GM23338 (cell line): ENCODE measurements around the gene PERCC1. TPM values are rescaled to one million over a fixed set of nuclear protein-coding genes. Genes with fewer than 3 reads are reported as not detected.

Experiments used
- ATAC-seq: fragments of 200-7000 bp; cut with Tn5 transposase; 3 replicates; pipeline ENCODE4 v1.9.1; 2020
- DNase-seq: peaks from one replicate; pipeline ENCODE4 v3.0.0-alpha.2; 2015; ENCODE audit warnings: low spot score
- H2AFZ ChIP-seq: fragments of 200-600 bp; sonication (generic); 2 replicates; pipeline ENCODE4 v1.8.0; 2016; ENCODE audit warnings: antibody characterized with exemption, mild to moderate bottlenecking, moderate library complexity
- H3F3A ChIP-seq: fragments of 200-600 bp; sonication (generic); replicated peaks from 2 replicates; pipeline ENCODE4 v1.8.0; 2017; ENCODE audit warnings: antibody characterized with exemption, mixed run types, low read depth
- H3K27ac ChIP-seq: fragments of 200-600 bp; sonication (generic); 2 replicates; pipeline ENCODE4 v1.6.1; 2016; ENCODE audit warnings: low read depth
- H3K27me3 ChIP-seq: fragments of 200-600 bp; sonication (generic); 2 replicates; pipeline ENCODE4 v1.8.0; 2016; ENCODE audit warnings: mild to moderate bottlenecking, mixed run types, moderate library complexity; ENCODE audit not compliant: insufficient read depth
- H3K36me3 ChIP-seq: fragments of 200-600 bp; sonication (generic); 2 replicates; pipeline ENCODE4 v1.8.0; 2016; ENCODE audit warnings: mild to moderate bottlenecking; ENCODE audit not compliant: insufficient read depth
- H3K4me1 ChIP-seq: fragments of 200-600 bp; sonication (generic); 2 replicates; pipeline ENCODE4 v1.8.0; 2016; ENCODE audit warnings: mild to moderate bottlenecking, moderate library complexity; ENCODE audit not compliant: insufficient read depth
- H3K4me2 ChIP-seq: fragments of 200-600 bp; sonication (generic); 2 replicates; pipeline ENCODE4 v1.7.1; 2017; ENCODE audit warnings: mixed run types
- H3K4me3 ChIP-seq: fragments of 200-600 bp; sonication (generic); 2 replicates; pipeline ENCODE4 v1.6.1; 2016; ENCODE audit warnings: mixed run types
- H3K79me2 ChIP-seq: fragments of 200-600 bp; sonication (generic); replicated peaks from 2 replicates; pipeline ENCODE4 v1.8.0; 2017; ENCODE audit warnings: mild to moderate bottlenecking; ENCODE audit not compliant: insufficient read depth
- H3K9me2 ChIP-seq: fragments of 200-600 bp; sonication (generic); 2 replicates; pipeline ENCODE4 v1.8.0; 2017; ENCODE audit not compliant: insufficient read depth
- H4K20me1 ChIP-seq: fragments of 200-600 bp; sonication (generic); replicated peaks from 2 replicates; pipeline ENCODE4 v1.8.0; 2017; ENCODE audit warnings: mild to moderate bottlenecking; ENCODE audit not compliant: insufficient read depth
- H3K27ac Mint-ChIP-seq: 2 replicates; pipeline ENCODE4 v1.8.0; 2020; ENCODE audit warnings: inconsistent platforms, mild to moderate bottlenecking, moderate library complexity, mixed read lengths
- H3K27me3 Mint-ChIP-seq: 3 replicates; pipeline ENCODE4 v1.8.0; 2022; ENCODE audit warnings: low read depth, mild to moderate bottlenecking, moderate library complexity, mixed read lengths, inconsistent platforms; ENCODE audit not compliant: insufficient read depth, poor library complexity
- H3K36me3 Mint-ChIP-seq: 3 replicates; pipeline ENCODE4 v1.8.0; 2021; ENCODE audit warnings: low read depth, mild to moderate bottlenecking, inconsistent platforms, moderate library complexity, mixed read lengths
- H3K4me1 Mint-ChIP-seq: 3 replicates; pipeline ENCODE4 v1.8.0; 2020; ENCODE audit warnings: mild to moderate bottlenecking, inconsistent platforms, mixed read lengths
- H3K4me3 Mint-ChIP-seq: 3 replicates; pipeline ENCODE4 v1.8.0; 2021; ENCODE audit warnings: moderate library complexity, mild to moderate bottlenecking, inconsistent platforms, mixed read lengths
- H3K9me3 Mint-ChIP-seq: 3 replicates; pipeline ENCODE4 v1.8.0; 2020; ENCODE audit warnings: moderate library complexity, mild to moderate bottlenecking, inconsistent platforms, mixed read lengths
- CTCF ChIP-seq, 2 experiments: fragments of 200-600 bp in 1 of 2; sonication (generic) in 1 of 2; conservative IDR thresholded peaks; 2 replicates each; pipeline versions ENCODE4 v1.5.1 to v1.6.1; 2016 to 2017; ENCODE audit warnings: antibody characterized with exemption in 2 of 2, low read depth in 2 of 2, mild to moderate bottlenecking in 2 of 2, moderate library complexity in 1 of 2
- EZH2 ChIP-seq: fragments of 200-600 bp; sonication (generic); IDR thresholded peaks from one replicate; pipeline ENCODE4 v1.8.0; 2017; ENCODE audit warnings: antibody characterized with exemption, mild to moderate bottlenecking, low read depth; ENCODE audit not compliant: unreplicated experiment
- EZH2phosphoT487 ChIP-seq: fragments of 200-600 bp; sonication (generic); IDR thresholded peaks from one replicate; pipeline ENCODE4 v1.8.1; 2018; ENCODE audit warnings: antibody characterized with exemption; ENCODE audit not compliant: unreplicated experiment
- NANOG ChIP-seq: IDR thresholded peaks from 2 replicates; pipeline ENCODE4 v1.6.1; 2016; ENCODE audit warnings: antibody characterized with exemption, borderline replicate concordance
- POLR2AphosphoS5 ChIP-seq: IDR thresholded peaks from 2 replicates; pipeline ENCODE4 v1.6.1; 2016; ENCODE audit warnings: antibody characterized with exemption, low read depth
- REST ChIP-seq: IDR thresholded peaks from one replicate; pipeline ENCODE4 v1.6.1; 2018; ENCODE audit warnings: antibody characterized with exemption; ENCODE audit not compliant: unreplicated experiment
- ZNF114 ChIP-seq: fragments of 250-450 bp; sonication (Bioruptor Pico); IDR thresholded peaks from 2 replicates; pipeline ENCODE4 v1.5.0; 2020; ENCODE audit warnings: mild to moderate bottlenecking, moderate library complexity
- ZNF331 ChIP-seq: fragments of 250-450 bp; sonication (Bioruptor Pico); IDR thresholded peaks from 2 replicates; pipeline ENCODE4 v1.5.0; 2020; ENCODE audit warnings: low read depth, mild to moderate bottlenecking, moderate library complexity
- polyA plus RNA-seq: library from polyadenylated mRNA; unstranded; fragments of >200 nt; fragmentation: Nextera tagmentation; extraction: Ambion mirVana; gene quantifications from 2 replicates; pipeline ENCODE4 v1.2.1, GENCODE V29; 2016
- total RNA-seq: library from RNA; depleted of rRNA; stranded (reverse); fragments of >200 nt; shearing (Covaris generic); gene quantifications from 2 replicates; pipeline ENCODE4 v1.2.3, GENCODE V29; 2014
- TF ChIP-seq, protein P1 (sequence below): IDR thresholded peaks from 2 replicates; pipeline ENCODE4 v1.6.1; 2016; ENCODE audit warnings: antibody characterized with exemption

The PERCC1 gene
- total and polyA plus RNA-seq, 2 experiments from 2014 or later: not detected

DNA sequence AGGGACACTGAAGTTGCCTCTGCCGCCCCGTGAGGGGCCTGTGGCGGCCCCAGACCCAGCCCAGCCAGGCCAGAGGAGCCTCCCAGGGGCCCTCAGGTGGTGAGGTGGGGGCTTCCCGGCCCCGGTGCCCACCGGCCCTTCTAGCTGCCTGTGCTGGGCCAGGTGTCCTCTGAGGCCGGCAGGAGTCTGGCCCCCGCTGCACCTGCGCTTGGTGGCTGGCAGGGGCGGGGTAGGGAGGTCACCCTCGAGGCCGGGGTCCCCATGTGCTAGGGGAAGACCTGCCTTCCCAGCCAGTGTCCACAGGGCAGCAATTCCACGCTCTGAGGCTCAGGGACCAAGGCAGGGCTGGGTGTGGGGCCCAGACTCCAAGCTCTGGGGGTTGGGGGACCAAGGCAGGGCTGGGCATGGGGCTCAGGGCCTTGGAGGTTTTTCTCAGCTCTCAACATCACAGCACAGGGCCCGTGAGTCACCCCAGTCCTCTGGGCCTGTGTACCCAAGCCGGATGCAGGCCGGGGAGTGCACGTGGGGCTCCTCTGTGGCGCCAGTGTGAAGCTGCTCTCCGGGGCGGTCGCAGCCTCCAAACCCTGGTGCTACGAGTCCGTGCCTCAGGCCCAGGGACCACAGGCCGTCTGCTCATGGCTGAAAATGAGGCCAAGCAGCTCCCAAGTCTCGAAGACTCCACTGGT, 14.8 kb downstream of the PERCC1 start (continued):
- no peak for TF ChIP-seq NANOG
- no peak for TF ChIP-seq REST
- TF ChIP-seq, protein P1, sequence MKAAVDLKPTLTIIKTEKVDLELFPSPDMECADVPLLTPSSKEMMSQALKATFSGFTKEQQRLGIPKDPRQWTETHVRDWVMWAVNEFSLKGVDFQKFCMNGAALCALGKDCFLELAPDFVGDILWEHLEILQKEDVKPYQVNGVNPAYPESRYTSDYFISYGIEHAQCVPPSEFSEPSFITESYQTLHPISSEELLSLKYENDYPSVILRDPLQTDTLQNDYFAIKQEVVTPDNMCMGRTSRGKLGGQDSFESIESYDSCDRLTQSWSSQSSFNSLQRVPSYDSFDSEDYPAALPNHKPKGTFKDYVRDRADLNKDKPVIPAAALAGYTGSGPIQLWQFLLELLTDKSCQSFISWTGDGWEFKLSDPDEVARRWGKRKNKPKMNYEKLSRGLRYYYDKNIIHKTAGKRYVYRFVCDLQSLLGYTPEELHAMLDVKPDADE: no peak
- no peak for TF ChIP-seq EZH2
- no peak for TF ChIP-seq EZH2phosphoT487
- no peak for TF ChIP-seq POLR2AphosphoS5
- no peak for TF ChIP-seq CTCF (conservative IDR thresholded peaks at IDR 0.05; ENCODE audit: low read depth in 2 of 2)

- ATAC-seq (no peak), DNase-seq (no peak)
- Histone ChIP-seq H3K4me2 (no peak overlapping the region), H3K9me2 (no peaks in the 10 kb centered on the region), H3K27ac (no peak overlapping the region), H4K20me1 (no peaks in the 10 kb centered on the region), H2AFZ (no peak overlapping the region), H3K4me3 (no peak overlapping the region), H3K27me3 (no peaks in the 10 kb centered on the region), H3F3A (no peaks in the 10 kb centered on the region), H3K4me1 (no peaks in the 10 kb centered on the region), H3K79me2 (no peaks in the 10 kb centered on the region), H3K36me3 (no peaks in the 10 kb centered on the region)
- H3K27me3 Mint-ChIP-seq: peaks cover 8% of the 10 kb centered on the region
- H3K36me3 Mint-ChIP-seq: peaks cover 8% of the 10 kb centered on the region; the same call in 2 of the 3 replicates
- no peak overlapping the region for H3K27ac Mint-ChIP-seq
- no peaks in the 10 kb centered on the region for H3K9me3 Mint-ChIP-seq
- H3K4me3 Mint-ChIP-seq: no peak overlapping the region
- no peaks in the 10 kb centered on the region for H3K4me1 Mint-ChIP-seq
- TF ChIP-seq, protein P1: no peak
- TF ChIP-seq ZNF114 (CRISPR knock-in tag) (no peak), NANOG (no peak), ZNF331 (CRISPR knock-in tag) (no peak), CTCF (conservative IDR thresholded peaks at IDR 0.05; ENCODE audit: low read depth in 2 of 2) (no peak), EZH2phosphoT487 (no peak), EZH2 (no peak)
Measured at GRCh38 chr16:1446296-1447080, 15.6 kb downstream of the PERCC1 start.
